ENCODE data around the gene ARFGEF3. TPM values are rescaled to one million over a fixed set of nuclear protein-coding genes. Genes with fewer than 3 reads are reported as not detected.
A peak's percentile ranks its signal among the peaks of the same experiment; 100 is the strongest.

Gene ARFGEF3
- total RNA-seq, 1 donor from 2014 or later = 2.0 TPM

GRCh38 chr6:138297761-138298298 is 136.1 kb downstream of the ARFGEF3 start:
- Histone ChIP-seq H3K4me1 (no peaks in the 10 kb centered on the region), H3K27ac (replicated peaks) (no peak overlapping the region), H3K27me3 (ENCODE audit: low read depth) (no peaks in the 10 kb centered on the region), H3K4me3 (no peak overlapping the region), H3K9me3 (replicated peaks) (no peaks in the 10 kb centered on the region), H3K36me3 (peaks cover 6% of the 10 kb centered on the region)
- intact Hi-C loops (cut with micrococcal nuclease) = no loop called here
- TF ChIP-seq CTCF (IDR thresholded peaks at IDR 0.05; ENCODE audit: borderline replicate concordance) = no peak
- DNase-seq = no peak

GRCh38 chr6:138300469-138300868 is 138.7 kb downstream of the ARFGEF3 start:
- Histone ChIP-seq H3K27ac (replicated peaks) (no peak overlapping the region), H3K4me1 (no peaks in the 10 kb centered on the region), H3K4me3 (no peak overlapping the region), H3K36me3 (peaks cover 6% of the 10 kb centered on the region), H3K9me3 (replicated peaks) (no peaks in the 10 kb centered on the region), H3K27me3 (ENCODE audit: low read depth) (no peaks in the 10 kb centered on the region)
- no peak for DNase-seq
- intact Hi-C loops (cut with micrococcal nuclease) = no loop called here
- TF ChIP-seq CTCF (IDR thresholded peaks at IDR 0.05; ENCODE audit: borderline replicate concordance) = no peak

GRCh38 chr6:138302554-138302953 is 140.8 kb downstream of the ARFGEF3 start:
- peaks cover 5% of the 10 kb centered on the region for H3K4me1 ChIP-seq
- H3K36me3 ChIP-seq = peaks cover 6% of the 10 kb centered on the region
- H3K27me3 ChIP-seq (ENCODE audit: low read depth) = no peaks in the 10 kb centered on the region
- intact Hi-C loops (cut with micrococcal nuclease) = no loop called here
- DNase-seq = no peak
- H3K9me3 ChIP-seq (replicated peaks) = no peaks in the 10 kb centered on the region
- no peak for TF ChIP-seq CTCF (IDR thresholded peaks at IDR 0.05; ENCODE audit: borderline replicate concordance)
- no peak overlapping the region for H3K4me3 ChIP-seq
- H3K27ac ChIP-seq (replicated peaks) = no peak overlapping the region

- Histone ChIP-seq H3K9me3 (replicated peaks) (no peaks in the 10 kb centered on the region), H3K27me3 (ENCODE audit: low read depth) (no peaks in the 10 kb centered on the region), H3K4me1 (peaks cover 17% of the 10 kb centered on the region), H3K36me3 (no peaks in the 10 kb centered on the region), H3K27ac (replicated peaks) (peak overlapping the region; percentile 71), H3K4me3 (no peak overlapping the region)
- peak; percentile 34 for DNase-seq
- no peak for TF ChIP-seq CTCF (IDR thresholded peaks at IDR 0.05; ENCODE audit: borderline replicate concordance)
- intact Hi-C loops (cut with micrococcal nuclease) = no loop called here
Measured at GRCh38 chr6:138307352-138307751, 145.6 kb downstream of the ARFGEF3 start.

GRCh38 chr6:138307816-138308730 is 146.3 kb downstream of the ARFGEF3 start:
- H3K36me3 ChIP-seq = no peaks in the 10 kb centered on the region
- no peaks in the 10 kb centered on the region for H3K9me3 ChIP-seq (replicated peaks)
- peak; percentile 57 for TF ChIP-seq CTCF (IDR thresholded peaks at IDR 0.05; ENCODE audit: borderline replicate concordance)
- H3K4me3 ChIP-seq = no peak overlapping the region
- DNase-seq = peak; percentile 26
- H3K4me1 ChIP-seq = peaks cover 17% of the 10 kb centered on the region
- peak overlapping the region; percentile 71 for H3K27ac ChIP-seq (replicated peaks)
- intact Hi-C loops (cut with micrococcal nuclease) = no loop called here
- H3K27me3 ChIP-seq (ENCODE audit: low read depth) = no peaks in the 10 kb centered on the region

All from left ventricle myocardium inferior (tissue), 1 donor.